Neural cell (in vitro differentiated cells): ENCODE data around the gene FGGY. TPM values are rescaled to one million over a fixed set of nuclear protein-coding genes. Genes with fewer than 3 reads are reported as not detected.

Experiments used
- H2AFZ ChIP-seq: fragments of 200-600, 300-800 bp; sonication (generic), shearing (Covaris generic); 2 replicates; pipeline ENCODE4 v1.6.0; 2014; ENCODE audit warnings: low read depth, mild to moderate bottlenecking, antibody characterized with exemption, low read length, moderate library complexity
- H3F3A ChIP-seq: fragments of 200-600 bp; shearing (Covaris generic); 2 replicates; pipeline ENCODE4 v1.6.1; 2016; ENCODE audit warnings: mild to moderate bottlenecking, moderate library complexity, mixed read lengths, antibody characterized with exemption, low read length; ENCODE audit not compliant: insufficient read depth, poor library complexity, severe bottlenecking
- H3K27ac ChIP-seq: fragments of 200-600, 300-800 bp; sonication (generic), shearing (Covaris generic); 2 replicates; pipeline ENCODE4 v1.5.1; 2014; ENCODE audit warnings: mild to moderate bottlenecking, low read length, moderate library complexity
- H3K27me3 ChIP-seq: fragments of 300-800, 200-600 bp; sonication (generic), shearing (Covaris generic); 2 replicates; pipeline ENCODE4 v1.6.0; 2014; ENCODE audit warnings: mild to moderate bottlenecking, low read depth, low read length, moderate library complexity; ENCODE audit not compliant: insufficient read depth
- H3K36me3 ChIP-seq: fragments of 300-800, 200-600 bp; sonication (generic), shearing (Covaris generic); 2 replicates; pipeline ENCODE4 v1.5.1; 2014; ENCODE audit warnings: mild to moderate bottlenecking, antibody characterized with exemption, low read length, moderate library complexity; ENCODE audit not compliant: insufficient read depth
- H3K4me2 ChIP-seq: fragments of 300-800, 200-600 bp; sonication (generic), shearing (Covaris generic); 2 replicates; pipeline ENCODE4 v1.6.0; 2014; ENCODE audit warnings: mild to moderate bottlenecking, low read length
- H3K4me3 ChIP-seq: fragments of 300-800, 200-600 bp; sonication (generic), shearing (Covaris generic); 2 replicates; pipeline ENCODE4 v1.5.1; 2014; ENCODE audit warnings: mild to moderate bottlenecking, low read length, moderate library complexity
- H3K79me2 ChIP-seq: fragments of 200-600 bp; shearing (Covaris generic); replicated peaks from 2 replicates; pipeline ENCODE4 v1.6.0; 2014; ENCODE audit warnings: mild to moderate bottlenecking, low read length, moderate library complexity; ENCODE audit not compliant: insufficient read depth
- H3K9ac ChIP-seq: fragments of 300-800, 200-600 bp; sonication (generic), shearing (Covaris generic); 2 replicates; pipeline ENCODE4 v1.6.1; 2016; ENCODE audit warnings: mild to moderate bottlenecking, low read length, mixed read lengths
- H3K9me2 ChIP-seq: fragments of 200-600 bp; shearing (Covaris generic); 2 replicates; pipeline ENCODE4 v1.6.1; 2016; ENCODE audit warnings: mild to moderate bottlenecking, low read length, mixed read lengths; ENCODE audit not compliant: insufficient read depth
- H3K9me3 ChIP-seq: fragments of 200-600, 300-800 bp; sonication (generic), shearing (Covaris generic); 2 replicates; pipeline ENCODE4 v1.6.1; 2016; ENCODE audit warnings: mild to moderate bottlenecking, mixed run types, low read length, moderate library complexity, mixed read lengths
- H4K20me1 ChIP-seq: fragments of 200-600 bp; shearing (Covaris generic); 2 replicates; pipeline ENCODE4 v1.6.1; 2016; ENCODE audit warnings: mild to moderate bottlenecking, mixed run types; ENCODE audit not compliant: insufficient read depth
- EP300 ChIP-seq: fragments of 450-650 bp; conservative IDR thresholded peaks from 2 replicates; pipeline ENCODE4 v1.6.1; 2014; ENCODE audit warnings: antibody characterized with exemption, mild to moderate bottlenecking, moderate library complexity; ENCODE audit not compliant: poor library complexity, severe bottlenecking
- EZH2 ChIP-seq: fragments of 200-600, 300-800 bp; shearing (Covaris generic), sonication (generic); IDR thresholded peaks from 2 replicates; pipeline ENCODE4 v1.6.1; 2014; ENCODE audit warnings: antibody characterized with exemption, low read length, borderline replicate concordance, mild to moderate bottlenecking; ENCODE audit not compliant: insufficient read depth, poor library complexity, severe bottlenecking
- MXI1 ChIP-seq: fragments of 450-650 bp; conservative IDR thresholded peaks from 2 replicates; pipeline ENCODE4 v1.6.1; 2014; ENCODE audit warnings: antibody characterized with exemption, mild to moderate bottlenecking; ENCODE audit not compliant: poor library complexity, severe bottlenecking
- POLR2AphosphoS5 ChIP-seq: IDR thresholded peaks from 2 replicates; pipeline ENCODE4 v1.6.1; 2012
- RAD21 ChIP-seq: fragments of 450-650 bp; conservative IDR thresholded peaks from 2 replicates; pipeline ENCODE4 v1.6.1; 2014; ENCODE audit warnings: antibody characterized with exemption, mild to moderate bottlenecking, moderate library complexity
- SMC3 ChIP-seq: fragments of 450-650 bp; conservative IDR thresholded peaks from 2 replicates; pipeline ENCODE4 v1.6.1; 2014; ENCODE audit warnings: antibody characterized with exemption, mild to moderate bottlenecking, moderate library complexity; ENCODE audit not compliant: poor library complexity
- TAF1 ChIP-seq: IDR thresholded peaks from 2 replicates; pipeline ENCODE4 v1.6.1; 2012; ENCODE audit warnings: low read depth
- polyA plus RNA-seq: library from polyadenylated mRNA; depleted of rRNA; stranded (reverse); fragments of >200 nt; gene quantifications from 2 replicates; pipeline ENCODE4 v1.2.3, GENCODE V29; 2014
- TF ChIP-seq, protein P1 (sequence below): fragments of 450-650 bp; IDR thresholded peaks from 2 replicates; pipeline ENCODE4 v1.5.1; 2014; ENCODE audit warnings: antibody characterized with exemption, mild to moderate bottlenecking, moderate library complexity; ENCODE audit not compliant: poor library complexity, severe bottlenecking
- TF ChIP-seq, protein P2 (sequence below): IDR thresholded peaks from 2 replicates; pipeline ENCODE4 v1.6.1; 2012; ENCODE audit warnings: borderline replicate concordance

The FGGY gene
- polyA plus RNA-seq, 1 donor from 2014 or later = 7.4 TPM

DNA sequence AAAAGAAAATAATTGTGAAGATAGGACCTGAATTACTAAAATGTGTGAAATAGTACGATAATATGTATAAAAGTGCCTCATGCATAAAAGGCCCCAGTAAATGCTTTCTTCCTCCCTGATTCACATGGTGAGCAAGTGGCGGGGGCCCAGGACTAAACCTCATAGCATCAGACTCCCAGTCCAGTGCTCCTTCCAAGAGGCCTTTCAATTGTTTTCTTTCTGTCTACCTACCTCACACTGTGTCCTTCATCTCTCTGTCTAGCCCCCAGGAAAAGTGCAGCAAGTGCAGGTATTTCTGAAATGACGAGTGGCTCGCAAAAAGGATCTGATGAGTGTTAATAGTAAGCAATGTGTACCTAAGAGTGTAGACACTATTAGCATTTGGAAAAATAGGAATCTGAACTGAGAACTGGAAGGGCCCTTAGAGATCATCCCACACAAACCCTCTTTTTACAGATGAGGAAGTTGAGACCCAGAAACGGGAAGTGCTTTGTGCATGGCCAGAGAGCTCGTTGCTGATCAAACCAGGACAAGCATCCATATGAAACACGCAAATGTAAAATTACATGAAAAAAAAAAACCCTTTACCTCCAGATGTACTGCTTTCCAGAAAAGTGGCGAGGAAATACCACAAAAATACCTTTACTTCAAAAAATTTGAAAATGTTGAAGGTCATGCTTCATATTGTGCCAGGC lies 399.7 kb downstream of the FGGY start:
- Histone ChIP-seq H3K9me2 (no peaks in the 10 kb centered on the region), H3K27ac (no peak overlapping the region), H4K20me1 (no peaks in the 10 kb centered on the region), H3K27me3 (no peaks in the 10 kb centered on the region), H3K4me3 (no peak overlapping the region), H3K79me2 (no peaks in the 10 kb centered on the region), H3F3A (no peaks in the 10 kb centered on the region), H3K36me3 (no peaks in the 10 kb centered on the region), H3K4me2 (no peak overlapping the region), H3K9me3 (no peaks in the 10 kb centered on the region), H2AFZ (no peak overlapping the region), H3K9ac (no peak overlapping the region)
- no peak for TF ChIP-seq RAD21
- TF ChIP-seq, protein P1, sequence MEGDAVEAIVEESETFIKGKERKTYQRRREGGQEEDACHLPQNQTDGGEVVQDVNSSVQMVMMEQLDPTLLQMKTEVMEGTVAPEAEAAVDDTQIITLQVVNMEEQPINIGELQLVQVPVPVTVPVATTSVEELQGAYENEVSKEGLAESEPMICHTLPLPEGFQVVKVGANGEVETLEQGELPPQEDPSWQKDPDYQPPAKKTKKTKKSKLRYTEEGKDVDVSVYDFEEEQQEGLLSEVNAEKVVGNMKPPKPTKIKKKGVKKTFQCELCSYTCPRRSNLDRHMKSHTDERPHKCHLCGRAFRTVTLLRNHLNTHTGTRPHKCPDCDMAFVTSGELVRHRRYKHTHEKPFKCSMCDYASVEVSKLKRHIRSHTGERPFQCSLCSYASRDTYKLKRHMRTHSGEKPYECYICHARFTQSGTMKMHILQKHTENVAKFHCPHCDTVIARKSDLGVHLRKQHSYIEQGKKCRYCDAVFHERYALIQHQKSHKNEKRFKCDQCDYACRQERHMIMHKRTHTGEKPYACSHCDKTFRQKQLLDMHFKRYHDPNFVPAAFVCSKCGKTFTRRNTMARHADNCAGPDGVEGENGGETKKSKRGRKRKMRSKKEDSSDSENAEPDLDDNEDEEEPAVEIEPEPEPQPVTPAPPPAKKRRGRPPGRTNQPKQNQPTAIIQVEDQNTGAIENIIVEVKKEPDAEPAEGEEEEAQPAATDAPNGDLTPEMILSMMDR = no peak
- TF ChIP-seq EP300 = no peak
- TF ChIP-seq EZH2 = no peak
- TF ChIP-seq, protein P2, sequence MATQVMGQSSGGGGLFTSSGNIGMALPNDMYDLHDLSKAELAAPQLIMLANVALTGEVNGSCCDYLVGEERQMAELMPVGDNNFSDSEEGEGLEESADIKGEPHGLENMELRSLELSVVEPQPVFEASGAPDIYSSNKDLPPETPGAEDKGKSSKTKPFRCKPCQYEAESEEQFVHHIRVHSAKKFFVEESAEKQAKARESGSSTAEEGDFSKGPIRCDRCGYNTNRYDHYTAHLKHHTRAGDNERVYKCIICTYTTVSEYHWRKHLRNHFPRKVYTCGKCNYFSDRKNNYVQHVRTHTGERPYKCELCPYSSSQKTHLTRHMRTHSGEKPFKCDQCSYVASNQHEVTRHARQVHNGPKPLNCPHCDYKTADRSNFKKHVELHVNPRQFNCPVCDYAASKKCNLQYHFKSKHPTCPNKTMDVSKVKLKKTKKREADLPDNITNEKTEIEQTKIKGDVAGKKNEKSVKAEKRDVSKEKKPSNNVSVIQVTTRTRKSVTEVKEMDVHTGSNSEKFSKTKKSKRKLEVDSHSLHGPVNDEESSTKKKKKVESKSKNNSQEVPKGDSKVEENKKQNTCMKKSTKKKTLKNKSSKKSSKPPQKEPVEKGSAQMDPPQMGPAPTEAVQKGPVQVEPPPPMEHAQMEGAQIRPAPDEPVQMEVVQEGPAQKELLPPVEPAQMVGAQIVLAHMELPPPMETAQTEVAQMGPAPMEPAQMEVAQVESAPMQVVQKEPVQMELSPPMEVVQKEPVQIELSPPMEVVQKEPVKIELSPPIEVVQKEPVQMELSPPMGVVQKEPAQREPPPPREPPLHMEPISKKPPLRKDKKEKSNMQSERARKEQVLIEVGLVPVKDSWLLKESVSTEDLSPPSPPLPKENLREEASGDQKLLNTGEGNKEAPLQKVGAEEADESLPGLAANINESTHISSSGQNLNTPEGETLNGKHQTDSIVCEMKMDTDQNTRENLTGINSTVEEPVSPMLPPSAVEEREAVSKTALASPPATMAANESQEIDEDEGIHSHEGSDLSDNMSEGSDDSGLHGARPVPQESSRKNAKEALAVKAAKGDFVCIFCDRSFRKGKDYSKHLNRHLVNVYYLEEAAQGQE = no peak
- no peak for TF ChIP-seq TAF1
- TF ChIP-seq POLR2AphosphoS5 = no peak
- no peak for TF ChIP-seq SMC3
- no peak for TF ChIP-seq MXI1

DNA sequence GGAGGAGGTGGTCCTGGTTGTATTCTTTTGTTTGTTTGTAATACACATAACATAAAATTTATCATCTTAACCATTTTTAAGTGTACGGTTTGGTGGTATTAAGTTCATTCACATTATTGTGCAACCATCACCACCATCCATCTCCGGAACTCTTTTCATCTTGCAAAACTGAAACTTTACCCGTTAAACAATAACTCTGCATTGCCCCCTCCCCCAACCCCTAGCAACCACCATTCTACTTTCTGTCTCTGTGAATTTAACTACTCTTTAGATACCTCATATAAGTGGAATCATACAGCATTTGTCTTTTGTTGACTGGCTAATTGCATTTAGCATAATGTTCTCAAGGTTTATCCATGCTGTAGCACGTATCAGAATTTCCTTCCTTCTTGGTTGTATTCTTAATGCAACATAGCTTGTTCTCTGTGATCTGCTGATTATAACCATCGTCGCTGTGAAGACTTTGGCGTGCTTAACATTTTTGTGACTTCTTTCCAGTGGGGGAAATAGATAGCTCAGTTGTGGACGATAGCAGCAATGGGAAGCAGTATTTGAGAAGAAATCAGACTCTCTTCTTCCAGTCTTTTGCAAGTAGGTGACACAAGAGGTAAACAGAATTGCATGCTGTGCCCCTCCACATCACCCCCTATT lies 400.4 kb downstream of the FGGY start:
- no peak overlapping the region for H3K27ac ChIP-seq

More for the DNA sequence above, 400.4 kb downstream of the FGGY start:
- Histone ChIP-seq H3K4me3 (no peak overlapping the region), H2AFZ (no peak overlapping the region), H3K9me3 (no peaks in the 10 kb centered on the region), H3K79me2 (no peaks in the 10 kb centered on the region), H3K27me3 (no peaks in the 10 kb centered on the region), H3K9ac (no peak overlapping the region), H3K9me2 (no peaks in the 10 kb centered on the region), H3F3A (no peaks in the 10 kb centered on the region), H3K4me2 (no peak overlapping the region), H3K36me3 (no peaks in the 10 kb centered on the region), H4K20me1 (no peaks in the 10 kb centered on the region)
- TF ChIP-seq POLR2AphosphoS5 (no peak), SMC3 (no peak), MXI1 (no peak), EP300 (no peak), RAD21 (no peak), TAF1 (no peak), EZH2 (no peak)
- TF ChIP-seq, protein P1 = no peak
- TF ChIP-seq, protein P2 = no peak
